Measurements from ENCODE around the gene IFI27L2.

Gene IFI27L2

GRCh38 chr14:94121485-94121884, 7.9 kb downstream of the IFI27L2 start:
- DNase-seq = no peak

GRCh38 chr14:94120667-94121340, 8.6 kb downstream of the IFI27L2 start:
- no peak for DNase-seq

- DNase-seq = no peak
Observed at GRCh38 chr14:94119071-94119470, 10.3 kb downstream of the IFI27L2 start.

DNA sequence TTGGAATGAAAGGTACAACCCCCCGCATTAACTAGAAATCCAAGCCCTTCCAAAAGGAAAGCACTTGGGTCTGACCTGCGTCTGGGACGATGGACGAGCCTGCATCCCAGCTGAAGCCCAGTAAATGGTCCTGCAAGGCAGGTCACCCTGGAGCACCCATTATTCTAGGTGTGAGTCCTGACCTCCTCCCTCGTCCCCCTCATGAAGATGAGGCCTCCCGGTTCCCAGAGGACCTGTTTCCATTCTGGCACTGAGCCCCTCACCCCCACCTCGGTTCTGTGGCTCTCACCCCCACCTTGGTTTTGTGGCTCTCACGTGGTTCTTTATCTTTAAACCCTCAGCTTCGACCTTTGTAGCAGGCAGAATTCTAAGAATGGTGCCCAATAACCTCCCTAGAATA, 11.5 kb downstream of the IFI27L2 start:
- DNase-seq = no peak

- no peak for DNase-seq
Observed at GRCh38 chr14:94116701-94117100, 12.7 kb downstream of the IFI27L2 start.

- DNase-seq = no peak
Observed at GRCh38 chr14:94115631-94116030, 13.8 kb downstream of the IFI27L2 start.

DNA sequence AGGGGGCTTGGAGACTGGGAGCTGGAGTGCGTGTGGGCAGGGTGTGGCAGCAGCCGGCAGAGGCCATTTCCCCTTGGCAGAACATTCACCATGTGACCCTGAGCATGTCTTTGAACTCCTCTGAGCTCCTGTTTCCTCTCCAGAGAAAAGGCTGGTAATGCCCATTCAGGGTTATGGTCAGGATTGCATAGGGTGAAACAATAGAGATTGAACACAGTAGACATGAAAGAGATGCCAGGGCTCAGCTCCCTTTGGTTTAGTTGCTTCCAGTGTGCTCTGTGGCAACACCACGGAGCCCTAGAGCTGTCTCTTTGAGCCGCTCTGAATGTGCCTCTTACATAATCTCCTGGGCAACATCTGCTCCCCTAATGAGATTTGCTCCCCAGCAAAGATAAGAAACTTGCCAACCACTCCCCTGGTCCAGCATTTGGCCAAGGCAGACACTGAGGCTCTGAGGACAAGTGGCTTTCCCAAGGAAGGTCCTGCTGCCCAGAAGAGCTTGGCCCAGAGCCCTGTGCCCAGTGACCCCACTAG, 14.3 kb downstream of the IFI27L2 start:
- no peak for DNase-seq

DNA sequence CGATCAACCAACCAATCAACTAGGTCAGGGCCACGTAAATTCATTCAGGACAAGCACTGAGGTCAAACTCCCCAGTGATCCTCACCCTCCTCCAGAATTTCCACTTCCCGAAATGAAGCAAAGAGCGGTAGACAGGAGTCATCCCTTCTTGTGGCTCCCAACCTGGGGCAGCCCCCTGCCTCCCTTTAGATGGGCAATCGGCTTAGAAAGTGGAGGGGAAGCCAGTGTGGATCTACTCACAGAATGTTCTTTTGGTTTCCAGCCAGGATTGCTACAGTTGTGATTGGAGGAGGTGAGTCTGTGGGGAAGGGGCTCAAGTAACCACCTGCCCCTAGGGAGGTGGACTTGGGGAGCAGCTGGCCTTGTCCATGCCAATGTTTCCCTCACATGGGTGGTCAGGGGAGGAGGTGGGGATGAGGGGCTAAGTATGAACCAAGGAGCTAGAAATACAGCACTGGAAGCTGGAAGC, 14.8 kb downstream of the IFI27L2 start:
- DNase-seq = no peak

- no peak for DNase-seq
Observed at GRCh38 chr14:94113908-94114588, 15.4 kb downstream of the IFI27L2 start.

- no peak for DNase-seq
Observed at GRCh38 chr14:94113490-94113889, 15.9 kb downstream of the IFI27L2 start.

DNA sequence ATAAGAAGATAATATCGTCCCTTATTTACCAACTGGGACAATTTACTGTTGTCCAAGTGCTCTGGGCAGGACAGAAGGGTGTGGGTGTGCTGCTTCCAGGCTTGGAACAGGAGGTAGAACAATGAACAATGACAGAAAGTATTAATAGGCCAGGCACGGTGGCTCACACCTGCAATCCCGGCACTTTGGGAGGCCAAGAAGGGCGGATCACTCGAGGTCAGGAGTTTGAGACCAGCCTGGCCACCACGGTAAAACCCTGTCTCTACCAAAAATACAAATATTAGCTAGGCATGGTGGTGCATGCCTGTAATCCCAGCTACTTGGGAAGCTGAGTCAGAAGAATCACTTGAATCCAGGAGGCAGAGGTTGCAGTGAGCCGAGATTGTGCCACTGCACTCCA, 16.3 kb downstream of the IFI27L2 start:
- DNase-seq = no peak

GRCh38 chr14:94112513-94113063, 16.8 kb downstream of the IFI27L2 start:
- no peak for DNase-seq

DNA sequence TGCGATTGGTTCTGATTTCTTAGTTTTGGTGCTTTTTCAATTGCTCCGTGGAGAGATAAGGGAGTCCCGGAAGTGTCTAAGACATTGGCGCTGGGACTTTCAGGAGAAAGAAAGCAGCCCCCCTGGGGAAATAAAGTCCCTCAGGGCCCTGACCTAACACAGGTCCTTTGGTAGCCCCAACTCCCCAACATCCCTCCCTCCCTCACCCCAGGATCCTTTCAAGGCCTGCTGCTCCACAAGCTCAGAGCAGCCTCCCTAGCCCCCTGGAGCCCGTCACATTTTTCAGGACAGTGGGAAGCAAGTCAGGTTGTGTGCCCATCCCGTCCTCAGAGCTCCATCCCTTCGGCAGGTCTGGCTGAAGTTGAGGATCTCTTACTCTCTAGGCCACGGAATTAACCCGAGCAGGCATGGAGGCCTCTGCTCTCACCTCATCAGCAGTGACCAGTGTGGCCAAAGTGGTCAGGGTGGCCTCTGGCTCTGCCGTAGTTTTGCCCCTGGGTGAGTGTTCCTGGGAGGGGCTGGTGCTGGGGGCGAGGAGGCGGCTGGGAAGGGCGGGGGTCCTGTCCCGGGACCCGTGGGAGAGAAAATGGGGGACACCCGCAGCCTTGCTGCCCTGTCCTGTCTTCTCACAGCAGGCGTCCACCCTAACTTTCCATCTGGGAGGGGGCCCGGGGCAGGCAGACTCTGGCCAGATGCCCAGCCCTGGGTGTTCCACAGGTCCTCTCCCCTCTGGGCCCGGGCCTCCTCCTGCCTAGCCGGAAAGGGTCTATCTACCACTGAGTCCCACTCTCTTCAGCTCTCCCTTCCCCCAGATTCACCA, 17.9 kb downstream of the IFI27L2 start:
- no peak for DNase-seq

- no peak for DNase-seq
Observed at GRCh38 chr14:94110552-94111181, 18.7 kb downstream of the IFI27L2 start, which contains the start of gene IFI27. TSS of gene IFI27 (plus strand) at chr14:94110736.

GRCh38 chr14:94109915-94110250, 19.5 kb downstream of the IFI27L2 start:
- DNase-seq = no peak

DNA sequence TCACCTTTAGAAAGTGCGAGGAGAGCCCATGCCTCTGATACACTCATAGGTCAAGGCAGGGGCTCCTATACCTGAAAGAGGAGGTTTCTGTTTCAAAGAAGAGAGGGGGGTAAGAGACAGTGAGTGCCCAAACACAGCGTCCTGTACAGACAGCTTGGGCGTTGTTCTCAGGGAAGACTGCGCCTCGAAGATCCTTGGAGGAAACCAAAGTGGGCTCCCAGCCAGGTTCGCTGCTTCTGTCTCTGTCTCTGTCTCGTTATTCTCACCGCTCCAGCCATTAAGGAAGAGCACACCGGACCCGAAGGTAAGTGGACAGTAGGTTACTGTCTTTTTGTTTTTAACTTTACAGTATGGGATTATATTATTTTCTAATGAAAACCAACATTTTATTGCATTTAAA, 24.7 kb downstream of the IFI27L2 start:
- DNase-seq = no peak

GRCh38 chr14:94103554-94104150, 25.8 kb downstream of the IFI27L2 start:
- no peak for DNase-seq

GRCh38 chr14:94102768-94103482, 26.5 kb downstream of the IFI27L2 start:
- DNase-seq = no peak

DNA sequence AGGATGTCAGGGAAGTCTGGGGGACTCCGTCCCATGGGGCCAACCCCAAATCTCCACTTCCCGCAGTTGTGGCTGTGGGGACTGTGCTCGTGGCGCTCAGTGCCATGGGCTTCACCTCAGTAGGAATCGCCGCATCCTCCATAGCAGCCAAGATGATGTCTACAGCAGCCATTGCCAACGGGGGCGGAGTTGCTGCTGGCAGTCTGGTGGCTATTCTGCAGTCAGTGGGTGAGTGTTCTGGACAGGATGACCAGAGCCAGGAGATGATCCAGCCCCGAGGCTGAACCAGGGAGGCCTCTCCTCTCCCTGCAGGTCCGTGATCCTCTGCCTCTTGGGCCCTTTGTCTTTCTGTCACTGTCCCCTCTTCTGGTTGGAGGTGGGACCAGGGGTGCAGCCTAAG, 27.7 kb downstream of the IFI27L2 start:
- no peak for DNase-seq

GRCh38 chr14:94100847-94101246, 28.6 kb downstream of the IFI27L2 start:
- no peak for DNase-seq

- DNase-seq = no peak
Observed at GRCh38 chr14:94099006-94099405, 30.4 kb downstream of the IFI27L2 start.
